Inflammatory macrophage treated with lipopolysaccharide for 4 hours (primary cell): ENCODE measurements around the gene PMVK.

Source experiments
- DNase-seq: peaks from one replicate; pipeline ENCODE4 v3.0.0-alpha.2; 2020

PMVK gene

GRCh38 chr1:154945160-154945961 is 8.8 kb upstream of the PMVK start:
- DNase-seq, result no peak

- DNase-seq, result no peak
These were observed 8.1 kb upstream of the PMVK start for GRCh38 chr1:154944401-154945159.

GRCh38 chr1:154943649-154944400 is 7.3 kb upstream of the PMVK start:
- DNase-seq, result peak; percentile 48

GRCh38 chr1:154941333-154942013 is 5.0 kb upstream of the PMVK start:
- no peak for DNase-seq

- no peak for DNase-seq
These were observed 4.2 kb upstream of the PMVK start for GRCh38 chr1:154940651-154941194.

GRCh38 chr1:154940213-154940560 is 3.7 kb upstream of the PMVK start:
- DNase-seq, result no peak

GRCh38 chr1:154938604-154939399 is 2.3 kb upstream of the PMVK start:
- no peak for DNase-seq

GRCh38 chr1:154937988-154938386 is 1.5 kb upstream of the PMVK start:
- no peak for DNase-seq

- DNase-seq, result peak; percentile 89
These were observed 817 bp upstream of the PMVK start for GRCh38 chr1:154937085-154937987.

- DNase-seq, result no peak
These were observed 567 bp downstream of the PMVK start for GRCh38 chr1:154935749-154936554.

- DNase-seq, result no peak
These were observed 2.1 kb downstream of the PMVK start for GRCh38 chr1:154934358-154934948.

- no peak for DNase-seq
These were observed 4.5 kb downstream of the PMVK start for GRCh38 chr1:154931940-154932487.

- DNase-seq, result no peak
These were observed 10.3 kb downstream of the PMVK start for GRCh38 chr1:154926201-154926600.

- no peak for DNase-seq
These were observed 11.0 kb downstream of the PMVK start for GRCh38 chr1:154925335-154926170.

GRCh38 chr1:154923695-154924094 is 12.8 kb downstream of the PMVK start:
- DNase-seq, result no peak

GRCh38 chr1:154913273-154913672 is 23.2 kb downstream of the PMVK start:
- no peak for DNase-seq

GRCh38 chr1:154912755-154913154 is 23.8 kb downstream of the PMVK start:
- DNase-seq, result no peak
